DMS53 (cell line): Measurements from ENCODE around the gene C11orf65.
A peak's percentile ranks its signal among the peaks of the same experiment; 100 is the strongest.

Source experiments
- DNase-seq: peaks from one replicate; lab custom pipeline; 2025; lab: John Stamatoyannopoulos, UW

The C11orf65 gene

GRCh38 chr11:108369064-108369463 lies 98.3 kb downstream of the C11orf65 start:
- DNase-seq: no peak

GRCh38 chr11:108368134-108368533 lies 99.2 kb downstream of the C11orf65 start:
- DNase-seq: no peak

GRCh38 chr11:108364159-108364558 lies 103.2 kb downstream of the C11orf65 start:
- no peak for DNase-seq

- DNase-seq: no peak
These were observed 115.9 kb downstream of the C11orf65 start for GRCh38 chr11:108351468-108351867.

- DNase-seq: no peak
These were observed 120.9 kb downstream of the C11orf65 start for GRCh38 chr11:108346451-108346850.

- no peak for DNase-seq
These were observed 121.6 kb downstream of the C11orf65 start for GRCh38 chr11:108345767-108346166.

- DNase-seq: no peak
These were observed 123.6 kb downstream of the C11orf65 start for GRCh38 chr11:108343714-108344113.

GRCh38 chr11:108341654-108342053 lies 125.7 kb downstream of the C11orf65 start:
- no peak for DNase-seq

GRCh38 chr11:108340973-108341372 lies 126.4 kb downstream of the C11orf65 start:
- DNase-seq: peak; percentile 85

DNA sequence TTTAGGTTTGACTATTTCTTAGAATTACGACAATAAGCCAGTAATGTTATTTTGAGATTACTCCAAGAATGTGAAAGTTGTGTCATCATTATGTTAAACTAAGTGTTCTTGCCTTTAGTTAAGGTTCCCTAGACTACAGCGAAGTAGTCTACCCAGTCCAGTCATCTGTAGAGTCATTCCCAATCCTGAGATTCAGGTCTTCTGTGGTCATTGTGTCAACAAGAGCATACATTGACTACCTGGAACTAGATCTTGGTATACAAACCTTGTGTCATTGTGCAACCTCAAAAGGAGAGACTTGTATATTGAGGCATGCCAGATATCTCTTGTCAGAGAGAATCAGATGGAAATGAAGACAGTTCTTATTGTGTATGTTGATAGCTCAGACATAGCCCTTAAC lies 128.6 kb downstream of the C11orf65 start:
- peak; percentile 7 for DNase-seq

DNA sequence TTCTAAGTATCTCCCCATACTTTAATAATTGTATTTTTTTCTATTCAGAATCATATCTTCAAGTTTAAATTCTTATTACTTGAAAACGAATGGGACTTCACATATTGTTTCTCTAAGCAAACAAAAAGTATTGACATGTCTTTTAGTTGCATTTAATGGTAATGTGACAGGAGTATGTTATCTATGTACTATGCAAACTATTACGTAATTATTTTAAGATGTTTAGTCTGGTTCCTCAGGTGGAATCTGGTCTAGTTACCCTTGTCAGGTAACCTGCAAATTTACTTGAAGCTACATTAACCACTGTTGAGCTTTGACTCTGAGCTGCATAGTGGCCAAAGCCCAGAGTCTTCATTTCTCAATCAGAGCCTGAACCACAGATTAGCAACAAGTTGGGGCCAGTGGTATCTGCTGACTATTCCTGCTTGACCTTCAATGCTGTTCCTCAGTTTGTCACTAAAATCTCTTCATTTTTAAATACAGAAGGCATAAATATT lies 133.9 kb downstream of the C11orf65 start:
- no peak for DNase-seq
